K562 (cell line): Measurements from ENCODE around the gene ASCC1. TPM values are rescaled to one million over a fixed set of nuclear protein-coding genes. Genes with fewer than 3 reads are reported as not detected.

Experiments used
- ATF6 ChIP-seq: sonication (generic); formaldehyde crosslinking; IDR thresholded peaks from 2 replicates; pipeline ENCODE4 v1.4.0; 2020; ENCODE audit warnings: mild to moderate bottlenecking, missing genetic modification reagents
- DDX20 ChIP-seq: fragments of 450-650 bp; IDR thresholded peaks from 2 replicates; pipeline ENCODE4 v1.6.1; 2016; ENCODE audit warnings: missing genetic modification characterization, low read depth, mild to moderate bottlenecking, missing compliant biosample characterization, moderate library complexity
- L3MBTL2 ChIP-seq: fragments of 450-650 bp; IDR thresholded peaks from 2 replicates; pipeline ENCODE4 v1.6.1; 2016; ENCODE audit warnings: mild to moderate bottlenecking, moderate library complexity
- MITF ChIP-seq: IDR thresholded peaks from 2 replicates; pipeline ENCODE4 v1.6.1; 2014; ENCODE audit warnings: antibody characterized with exemption
- NEUROD1 ChIP-seq: fragments of 150-350 bp; IDR thresholded peaks from 2 replicates; pipeline ENCODE4 v1.6.1; 2014; ENCODE audit warnings: borderline replicate concordance, low read length, low read depth; ENCODE audit not compliant: partially characterized antibody
- NFE2L1 ChIP-seq: fragments of 450-650 bp; IDR thresholded peaks from 2 replicates; pipeline ENCODE4 v1.6.1; 2016; ENCODE audit warnings: missing genetic modification characterization, low read depth, mild to moderate bottlenecking, missing compliant biosample characterization, moderate library complexity, borderline replicate concordance
- NUFIP1 ChIP-seq: fragments of 450-650 bp; IDR thresholded peaks from 2 replicates; pipeline ENCODE4 v1.6.1; 2018; ENCODE audit not compliant: partially characterized antibody
- POLR2H ChIP-seq: IDR thresholded peaks from 2 replicates; pipeline ENCODE4 v1.6.1; 2016; ENCODE audit warnings: missing genetic modification characterization, low read depth, mild to moderate bottlenecking, control low read depth, missing compliant biosample characterization, moderate library complexity
- SMARCE1 ChIP-seq: fragments of 450-650 bp; IDR thresholded peaks from 2 replicates; pipeline ENCODE4 v1.7.1; 2016; ENCODE audit warnings: mild to moderate bottlenecking
- SRF ChIP-seq, 2 experiments: fragments of 250-450, 450-650 bp in 1 of 2; sonication (Bioruptor Pico) in 1 of 2; sonication (generic) in 1 of 2; formaldehyde crosslinking; IDR thresholded peaks; 2 replicates each; pipeline versions ENCODE4 v1.5.0 to v1.5.1; 2020 to 2022; ENCODE audit warnings: mild to moderate bottlenecking in 1 of 2, missing genetic modification reagents in 1 of 2
- XRCC3 ChIP-seq: fragments of 450-650 bp; IDR thresholded peaks from 2 replicates; pipeline ENCODE4 v1.6.1; 2017; ENCODE audit warnings: mild to moderate bottlenecking, moderate library complexity
- ZBTB26 ChIP-seq: fragments of 450-650 bp; formaldehyde crosslinking; IDR thresholded peaks from 2 replicates; pipeline ENCODE4 v1.4.0; 2022; ENCODE audit warnings: missing genetic modification characterization
- ZBTB40 ChIP-seq, 2 experiments: fragments of 450-650 bp in 1 of 2; sonication (generic) in 1 of 2; formaldehyde crosslinking in 1 of 2; IDR thresholded peaks; 2 replicates each; pipeline versions ENCODE4 v1.7.1 to v1.9.0; 2016 to 2022; ENCODE audit warnings: inconsistent platforms in 1 of 2, mild to moderate bottlenecking in 1 of 2, missing genetic modification reagents in 1 of 2
- ZNF143 ChIP-seq: sonication (generic); formaldehyde crosslinking; IDR thresholded peaks from 2 replicates; pipeline ENCODE4 v1.9.0; 2022; ENCODE audit warnings: mild to moderate bottlenecking, missing genetic modification reagents
- polyA plus RNA-seq, 8 experiments: library from polyadenylated mRNA; depleted of rRNA in 4 of 8; stranded (reverse) in 5 of 8; unstranded in 3 of 8; fragments of >200 nt; fragmentation: Nextera tagmentation in 2 of 8; fragmentation: Illumina TruSeq in 1 of 8; extraction: Ambion mirVana in 2 of 8; extraction: Trizol in 1 of 8; gene quantifications; 2 replicates each; pipeline versions ENCODE4 v1.2.1 to v1.2.3, GENCODE V29; 2011 to 2014; ENCODE audit warnings: inconsistent platforms in 1 of 8, missing spikeins in 1 of 8
- total RNA-seq, 7 experiments: library from RNA; depleted of rRNA in 6 of 7; stranded (reverse); fragments of >200 nt in 6 of 7; fragmentation: Illumina TruSeq in 2 of 7; extraction: Trizol in 2 of 7; gene quantifications; 2 replicates each; pipeline versions ENCODE4 v1.2.1 to v1.2.3, GENCODE V29; 2011 to 2021; ENCODE audit warnings: low replicate concordance in 1 of 7

The ASCC1 gene
- total and polyA plus RNA-seq, 9 of the 15 experiments (the other 6 are each of a cell fraction or from before 2014, with no cell fraction given): 31.7 to 73.3 (median 52.8) TPM

GRCh38 chr10:72218325-72218724, 2.2 kb upstream of the ASCC1 start (continued):
- TF ChIP-seq ATF6 (CRISPR knock-in tag) (no peak), NEUROD1 (no peak), ZBTB40 (IDR thresholded peaks at IDR 0.05) (no peak), ZBTB40 (CRISPR knock-in tag; IDR thresholded peaks at IDR 0.05) (no peak), NUFIP1 (no peak), ZNF143 (CRISPR knock-in tag) (no peak), SMARCE1 (peak; percentile 29; the same call in 1 of the 2 replicates), XRCC3 (no peak), DDX20 (no peak), POLR2H (tag) (0 out of 2 replicates have a peak, but pooled peaks have one; percentile 34), L3MBTL2 (peak; percentile 28; the same call in 1 of the 2 replicates), ZBTB26 (CRISPR knock-in tag) (no peak), SRF (CRISPR knock-in tag; IDR thresholded peaks at IDR 0.05) (0 out of 4 replicates have a peak, but pooled peaks of 1 of the 2 experiments have one; percentile 16), MITF (no peak), NFE2L1 (tag) (no peak)
